ENCODE data around the gene STRN4. TPM values are rescaled to one million over a fixed set of nuclear protein-coding genes. Genes with fewer than 3 reads are reported as not detected.
"Not testable (repeated sequence)": the region's sequence is repeated elsewhere in the genome, so short reads cannot be mapped to it uniquely, and the experiment has no call there.

The STRN4 gene
- total RNA-seq, 2 donors from 2014 or later, result 79.0 to 85.2 TPM

- peak; percentile 31 to 33 for DNase-seq
- Mint-ChIP-seq H3K36me3 (ENCODE audit: insufficient read depth in 2 of 2) (peaks cover 2 to 3% of the 10 kb centered on the region in 2 donors), H3K4me3 (peak overlapping the region; percentile 86 to 96), H3K27ac (peak overlapping the region; percentile 97), H3K4me1 (ENCODE audit: low read depth) (peaks cover 40% of the 10 kb centered on the region), H3K9me3 (no peaks in the 10 kb centered on the region), H3K27me3 (ENCODE audit: low read depth) (no peaks in the 10 kb centered on the region)
- ATAC-seq (replicated peaks in 1 of 2), result no peak
Measured at GRCh38 chr19:46715975-46716671, 30.1 kb downstream of the STRN4 start.

GRCh38 chr19:46715620-46715974, 30.7 kb downstream of the STRN4 start:
- DNase-seq, result no peak
- H3K9me3 Mint-ChIP-seq, result no peaks in the 10 kb centered on the region

GRCh38 chr19:46714444-46715106, 31.7 kb downstream of the STRN4 start:
- H3K4me1 Mint-ChIP-seq (ENCODE audit: low read depth), result peaks cover 39% of the 10 kb centered on the region
- peak; percentile 50 for ATAC-seq (replicated peaks in 1 of 2)

More at GRCh38 chr19:46715620-46715974, 30.7 kb downstream of the STRN4 start:
- Mint-ChIP-seq H3K36me3 (ENCODE audit: insufficient read depth in 2 of 2) (peaks cover 2 to 3% of the 10 kb centered on the region in 2 donors), H3K27me3 (ENCODE audit: low read depth) (no peaks in the 10 kb centered on the region), H3K4me3 (peak overlapping the region; percentile 86 to 96), H3K27ac (peak overlapping the region; percentile 87), H3K4me1 (ENCODE audit: low read depth) (peaks cover 40% of the 10 kb centered on the region)
- ATAC-seq (replicated peaks in 1 of 2), result no peak

GRCh38 chr19:46713781-46714443, 32.3 kb downstream of the STRN4 start:
- peak overlapping the region; percentile 93 for H3K27ac Mint-ChIP-seq
- H3K36me3 Mint-ChIP-seq (ENCODE audit: insufficient read depth in 2 of 2), result peaks cover 2 to 8% of the 10 kb centered on the region in 2 donors
- H3K4me1 Mint-ChIP-seq (ENCODE audit: low read depth), result peaks cover 33% of the 10 kb centered on the region
- ATAC-seq (replicated peaks in 1 of 2), result peak; percentile 30 to 40
- DNase-seq, result peak; percentile 62 to 65
- peak overlapping the region; percentile 86 to 96 for H3K4me3 Mint-ChIP-seq
- H3K9me3 Mint-ChIP-seq, result no peaks in the 10 kb centered on the region
- H3K27me3 Mint-ChIP-seq (ENCODE audit: low read depth), result no peaks in the 10 kb centered on the region

More at GRCh38 chr19:46714444-46715106, 31.7 kb downstream of the STRN4 start:
- no peaks in the 10 kb centered on the region for H3K9me3 Mint-ChIP-seq
- H3K27ac Mint-ChIP-seq, result peak overlapping the region; percentile 87
- no peaks in the 10 kb centered on the region for H3K27me3 Mint-ChIP-seq (ENCODE audit: low read depth)
- H3K36me3 Mint-ChIP-seq (ENCODE audit: insufficient read depth in 2 of 2), result peaks cover 2 to 8% of the 10 kb centered on the region in 2 donors
- peak overlapping the region; percentile 86 to 96 for H3K4me3 Mint-ChIP-seq
- DNase-seq, result peak; percentile 71 to 76

GRCh38 chr19:46712768-46713338, 33.4 kb downstream of the STRN4 start:
- peak overlapping the region in 1 of 2 donors; percentile 96 for H3K4me3 Mint-ChIP-seq
- H3K27me3 Mint-ChIP-seq (ENCODE audit: low read depth); H3K36me3 Mint-ChIP-seq (ENCODE audit: insufficient read depth in 2 of 2); H3K9me3 Mint-ChIP-seq; ATAC-seq (replicated peaks in 1 of 2); DNase-seq; H3K27ac Mint-ChIP-seq: not testable (repeated sequence)
- H3K4me1 Mint-ChIP-seq (ENCODE audit: low read depth), result peaks cover 22% of the 10 kb centered on the region

GRCh38 chr19:46710687-46711086, 35.6 kb downstream of the STRN4 start:
- no peak overlapping the region for H3K27ac Mint-ChIP-seq
- H3K9me3 Mint-ChIP-seq, result no peaks in the 10 kb centered on the region
- H3K4me3 Mint-ChIP-seq, result no peak overlapping the region
- H3K36me3 Mint-ChIP-seq (ENCODE audit: insufficient read depth in 2 of 2), result peaks cover 2 to 9% of the 10 kb centered on the region in 2 donors
- ATAC-seq (replicated peaks in 1 of 2) (no peak), DNase-seq (no peak)
- H3K27me3 Mint-ChIP-seq (ENCODE audit: low read depth), result no peaks in the 10 kb centered on the region
- peaks cover 17% of the 10 kb centered on the region for H3K4me1 Mint-ChIP-seq (ENCODE audit: low read depth)

GRCh38 chr19:46704379-46705076, 41.7 kb downstream of the STRN4 start:
- peaks cover 9 to 14% of the 10 kb centered on the region in 2 donors for H3K36me3 Mint-ChIP-seq (ENCODE audit: insufficient read depth in 2 of 2)
- no peak overlapping the region for H3K4me3 Mint-ChIP-seq
- peak; percentile 86 to 89 for DNase-seq
- peak; percentile 82 for ATAC-seq (replicated peaks in 1 of 2)
- peak overlapping the region; percentile 77 for H3K27ac Mint-ChIP-seq
- H3K9me3 Mint-ChIP-seq, result no peaks in the 10 kb centered on the region
- no peaks in the 10 kb centered on the region for H3K27me3 Mint-ChIP-seq (ENCODE audit: low read depth)
- peaks cover 11% of the 10 kb centered on the region for H3K4me1 Mint-ChIP-seq (ENCODE audit: low read depth)

- Mint-ChIP-seq H3K4me3 (no peak overlapping the region), H3K27ac (no peak overlapping the region), H3K4me1 (ENCODE audit: low read depth) (peaks cover 11% of the 10 kb centered on the region), H3K36me3 (ENCODE audit: insufficient read depth in 2 of 2) (peaks cover 8 to 23% of the 10 kb centered on the region in 2 donors), H3K9me3 (no peaks in the 10 kb centered on the region), H3K27me3 (ENCODE audit: low read depth) (no peaks in the 10 kb centered on the region)
- ATAC-seq (replicated peaks in 1 of 2), result no peak
- no peak for DNase-seq
Measured at GRCh38 chr19:46700704-46701103, 45.5 kb downstream of the STRN4 start.

GRCh38 chr19:46698395-46699321, 47.6 kb downstream of the STRN4 start:
- peaks cover 10 to 27% of the 10 kb centered on the region in 2 donors for H3K36me3 Mint-ChIP-seq (ENCODE audit: insufficient read depth in 2 of 2)
- H3K4me3 Mint-ChIP-seq, result no peak overlapping the region
- H3K27ac Mint-ChIP-seq, result no peak overlapping the region

GRCh38 chr19:46697204-46697960, 48.9 kb downstream of the STRN4 start:
- no peaks in the 10 kb centered on the region for H3K27me3 Mint-ChIP-seq (ENCODE audit: low read depth)
- peaks cover 18 to 36% of the 10 kb centered on the region in 2 donors for H3K36me3 Mint-ChIP-seq (ENCODE audit: insufficient read depth in 2 of 2)
- H3K9me3 Mint-ChIP-seq, result no peaks in the 10 kb centered on the region
- DNase-seq (peak in 1 of 2 donors; percentile 25), ATAC-seq (replicated peaks in 1 of 2) (peak; percentile 13 to 32)
- H3K4me3 Mint-ChIP-seq, result no peak overlapping the region
- H3K27ac Mint-ChIP-seq, result no peak overlapping the region
- H3K4me1 Mint-ChIP-seq (ENCODE audit: low read depth), result no peaks in the 10 kb centered on the region

More at GRCh38 chr19:46698395-46699321, 47.6 kb downstream of the STRN4 start:
- H3K27me3 Mint-ChIP-seq (ENCODE audit: low read depth), result no peaks in the 10 kb centered on the region
- H3K4me1 Mint-ChIP-seq (ENCODE audit: low read depth), result no peaks in the 10 kb centered on the region
- no peak for ATAC-seq (replicated peaks in 1 of 2)
- H3K9me3 Mint-ChIP-seq, result no peaks in the 10 kb centered on the region
- no peak for DNase-seq

GRCh38 chr19:46696866-46697203, 49.4 kb downstream of the STRN4 start:
- no peaks in the 10 kb centered on the region for H3K4me1 Mint-ChIP-seq (ENCODE audit: low read depth)
- H3K36me3 Mint-ChIP-seq (ENCODE audit: insufficient read depth in 2 of 2), result peaks cover 22 to 42% of the 10 kb centered on the region in 2 donors
- ATAC-seq (replicated peaks in 1 of 2) (no peak), DNase-seq (no peak)
- H3K27ac Mint-ChIP-seq, result no peak overlapping the region
- H3K9me3 Mint-ChIP-seq, result no peaks in the 10 kb centered on the region
- H3K27me3 Mint-ChIP-seq (ENCODE audit: low read depth), result no peaks in the 10 kb centered on the region
- H3K4me3 Mint-ChIP-seq, result no peak overlapping the region

Data from activated T-cell treated with anti-CD3 and anti-CD28 coated beads, Interleukin-2, amount 50 U/mL, for 72 hours (primary cell).